Measurements from ENCODE around the gene CHMP1A.
A peak's percentile ranks its signal among the peaks of the same experiment; 100 is the strongest.

The CHMP1A gene

GRCh38 chr16:89660146-89660545 is 2.6 kb upstream of the CHMP1A start:
- no peak overlapping the region for H3K27ac ChIP-seq (ENCODE audit: low read depth, low read length)
- peaks cover 2% of the 10 kb centered on the region for H3K4me1 ChIP-seq (ENCODE audit: control insufficient read depth, low read depth, low read length)
- H4K5ac ChIP-seq (ENCODE audit: low read length) = no peak overlapping the region
- H4K8ac ChIP-seq (ENCODE audit: low read depth, low read length) = no peak overlapping the region
- H3K79me2 ChIP-seq (ENCODE audit: control insufficient read depth, insufficient read depth, low read length) = peaks cover 14% of the 10 kb centered on the region
- H3K18ac ChIP-seq (ENCODE audit: low read length) = no peak overlapping the region
- no peak overlapping the region for H3K23ac ChIP-seq (ENCODE audit: low read length)
- no peak overlapping the region for H3K56ac ChIP-seq (ENCODE audit: low read length)
- H2AK5ac ChIP-seq (ENCODE audit: low read length) = no peak overlapping the region
- no peak for DNase-seq
- no peak overlapping the region for H2BK120ac ChIP-seq (ENCODE audit: low read depth, low read length)
- no peaks in the 10 kb centered on the region for H3K27me3 ChIP-seq (ENCODE audit: insufficient read depth, low read length, poor library complexity)
- peaks cover 5% of the 10 kb centered on the region for H3K36me3 ChIP-seq (ENCODE audit: control insufficient read depth, insufficient read depth, low read length)
- peaks cover 9% of the 10 kb centered on the region for H3K79me1 ChIP-seq (ENCODE audit: low read length)
- H3K4me3 ChIP-seq (ENCODE audit: low read length) = no peak overlapping the region
- no peak overlapping the region for H3K4me2 ChIP-seq (ENCODE audit: low read length)
- H2BK15ac ChIP-seq (replicated peaks; ENCODE audit: low read depth) = no peak overlapping the region
- H2BK5ac ChIP-seq (ENCODE audit: low read length) = no peak overlapping the region
- H3K4ac ChIP-seq (ENCODE audit: low read depth, low read length) = no peak overlapping the region
- H3K9ac ChIP-seq (ENCODE audit: low read length) = no peak overlapping the region
- no CpG with 5 or more reads among the region's 7 CpGs for WGBS (ENCODE audit: extremely low coverage, insufficient coverage, low lambda C conversion rate)

DNA sequence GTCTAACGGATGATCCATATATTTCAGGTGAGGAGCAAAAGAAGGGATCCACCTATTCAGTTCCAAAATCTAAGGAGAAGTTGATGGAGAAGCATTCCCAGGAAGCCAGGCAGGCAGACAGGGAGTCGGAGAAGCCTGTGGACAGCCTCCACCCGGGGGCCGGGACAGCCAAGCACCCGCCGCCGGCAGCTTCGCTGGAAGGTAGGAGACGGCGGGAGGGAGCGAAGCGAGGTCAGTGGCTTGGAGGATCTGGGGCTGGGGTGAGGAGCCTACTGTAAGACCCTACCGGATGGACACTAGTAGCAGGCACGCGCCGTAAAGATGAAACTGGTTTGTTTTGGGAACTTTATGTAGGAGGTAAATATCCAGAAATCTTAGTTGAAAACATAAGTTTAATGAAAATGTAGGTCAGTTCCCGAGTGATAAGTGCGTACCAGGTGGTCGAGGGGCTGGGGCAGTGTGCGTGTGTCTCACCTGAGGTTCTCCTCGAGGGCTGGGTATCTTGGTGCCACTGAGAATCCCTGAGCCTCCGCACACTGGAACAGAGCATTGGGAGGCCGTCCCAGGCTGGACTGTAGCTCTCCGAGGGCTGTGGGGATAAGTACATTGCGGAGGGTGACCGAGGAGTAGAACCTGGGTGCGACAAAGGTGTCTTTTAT is 842 bp upstream of the CHMP1A start:
- Histone ChIP-seq H3K79me2 (ENCODE audit: control insufficient read depth, insufficient read depth, low read length) (peaks cover 19% of the 10 kb centered on the region), H3K9ac (ENCODE audit: low read length) (peak overlapping the region; percentile 92), H3K4me3 (ENCODE audit: low read length) (peak overlapping the region; percentile 95), H2AK5ac (ENCODE audit: low read length) (no peak overlapping the region), H4K5ac (ENCODE audit: low read length) (no peak overlapping the region), H4K8ac (ENCODE audit: low read depth, low read length) (no peak overlapping the region), H3K56ac (ENCODE audit: low read length) (peak overlapping the region; percentile 98), H2BK120ac (ENCODE audit: low read depth, low read length) (no peak overlapping the region), H3K4me2 (ENCODE audit: low read length) (peak overlapping the region; percentile 78), H3K36me3 (ENCODE audit: control insufficient read depth, insufficient read depth, low read length) (peaks cover 3% of the 10 kb centered on the region), H3K4ac (ENCODE audit: low read depth, low read length) (no peak overlapping the region), H2BK5ac (ENCODE audit: low read length) (no peak overlapping the region), H3K23ac (ENCODE audit: low read length) (peak overlapping the region; percentile 0), H3K27me3 (ENCODE audit: insufficient read depth, low read length, poor library complexity) (no peaks in the 10 kb centered on the region), H3K27ac (ENCODE audit: low read depth, low read length) (no peak overlapping the region), H3K79me1 (ENCODE audit: low read length) (peaks cover 18% of the 10 kb centered on the region), H3K4me1 (ENCODE audit: control insufficient read depth, low read depth, low read length) (peaks cover 2% of the 10 kb centered on the region), H3K18ac (ENCODE audit: low read length) (peak overlapping the region; percentile 5), H2BK15ac (replicated peaks; ENCODE audit: low read depth) (no peak overlapping the region)
- WGBS (ENCODE audit: extremely low coverage, insufficient coverage, low lambda C conversion rate) = no CpG with 5 or more reads among the region's 27 CpGs
- peak; percentile 29 for DNase-seq

GRCh38 chr16:89656435-89657121 is 930 bp downstream of the CHMP1A start:
- Histone ChIP-seq H3K27me3 (ENCODE audit: insufficient read depth, low read length, poor library complexity) (no peaks in the 10 kb centered on the region), H3K4me3 (ENCODE audit: low read length) (peak overlapping the region; percentile 81), H2AK5ac (ENCODE audit: low read length) (no peak overlapping the region), H2BK5ac (ENCODE audit: low read length) (no peak overlapping the region), H3K27ac (ENCODE audit: low read depth, low read length) (no peak overlapping the region), H3K4me1 (ENCODE audit: control insufficient read depth, low read depth, low read length) (peaks cover 2% of the 10 kb centered on the region), H3K23ac (ENCODE audit: low read length) (no peak overlapping the region), H3K36me3 (ENCODE audit: control insufficient read depth, insufficient read depth, low read length) (peaks cover 3% of the 10 kb centered on the region), H3K9ac (ENCODE audit: low read length) (peak overlapping the region; percentile 85), H2BK15ac (replicated peaks; ENCODE audit: low read depth) (no peak overlapping the region), H4K5ac (ENCODE audit: low read length) (no peak overlapping the region), H3K56ac (ENCODE audit: low read length) (peak overlapping the region; percentile 88), H3K4ac (ENCODE audit: low read depth, low read length) (no peak overlapping the region), H4K8ac (ENCODE audit: low read depth, low read length) (no peak overlapping the region), H3K79me1 (ENCODE audit: low read length) (peaks cover 20% of the 10 kb centered on the region), H3K18ac (ENCODE audit: low read length) (no peak overlapping the region), H3K4me2 (ENCODE audit: low read length) (peak overlapping the region; percentile 56), H3K79me2 (ENCODE audit: control insufficient read depth, insufficient read depth, low read length) (peaks cover 19% of the 10 kb centered on the region), H2BK120ac (ENCODE audit: low read depth, low read length) (no peak overlapping the region)
- WGBS (ENCODE audit: extremely low coverage, insufficient coverage, low lambda C conversion rate) = no CpG with 5 or more reads among the region's 32 CpGs
- DNase-seq = no peak

DNA sequence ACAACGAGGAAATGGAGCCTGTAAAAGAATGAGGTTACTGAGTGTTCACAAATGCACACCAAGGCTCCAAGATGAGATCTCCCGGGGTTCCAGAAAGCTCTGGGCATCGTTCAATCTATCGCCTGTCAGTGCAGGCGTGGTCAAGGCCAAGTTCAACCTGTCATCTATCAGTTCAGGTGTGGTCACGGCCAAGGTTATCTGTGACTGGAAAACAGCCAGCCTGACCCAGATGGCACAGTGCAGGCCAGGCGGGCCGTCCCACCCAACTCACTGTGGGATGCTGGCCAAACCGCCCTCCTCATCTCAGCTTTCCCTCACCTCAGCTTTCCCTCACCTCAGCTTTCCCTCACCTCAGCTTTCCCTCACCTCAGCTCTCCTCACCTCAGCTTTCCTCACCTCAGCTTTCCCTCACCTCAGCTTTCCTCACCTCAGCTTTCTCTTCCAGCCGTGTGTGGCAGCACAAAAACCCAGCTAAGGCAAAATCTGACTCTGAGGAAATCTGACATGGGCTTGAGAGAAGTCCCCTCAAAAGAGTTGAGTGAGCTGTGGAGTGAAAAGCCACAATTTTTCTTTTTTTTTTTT is 2.4 kb downstream of the CHMP1A start:
- DNase-seq = no peak
- Histone ChIP-seq H3K36me3 (ENCODE audit: control insufficient read depth, insufficient read depth, low read length) (peaks cover under 1% of the 10 kb centered on the region), H3K4ac (ENCODE audit: low read depth, low read length) (no peak overlapping the region), H4K8ac (ENCODE audit: low read depth, low read length) (no peak overlapping the region), H3K56ac (ENCODE audit: low read length) (no peak overlapping the region), H4K5ac (ENCODE audit: low read length) (no peak overlapping the region), H2AK5ac (ENCODE audit: low read length) (no peak overlapping the region), H3K4me1 (ENCODE audit: control insufficient read depth, low read depth, low read length) (peaks cover 2% of the 10 kb centered on the region), H3K18ac (ENCODE audit: low read length) (no peak overlapping the region), H3K27me3 (ENCODE audit: insufficient read depth, low read length, poor library complexity) (no peaks in the 10 kb centered on the region), H3K9ac (ENCODE audit: low read length) (no peak overlapping the region), H2BK120ac (ENCODE audit: low read depth, low read length) (no peak overlapping the region), H2BK5ac (ENCODE audit: low read length) (no peak overlapping the region), H3K79me1 (ENCODE audit: low read length) (peaks cover 22% of the 10 kb centered on the region), H3K23ac (ENCODE audit: low read length) (no peak overlapping the region), H3K4me2 (ENCODE audit: low read length) (no peak overlapping the region), H3K4me3 (ENCODE audit: low read length) (no peak overlapping the region), H3K27ac (ENCODE audit: low read depth, low read length) (no peak overlapping the region), H3K79me2 (ENCODE audit: control insufficient read depth, insufficient read depth, low read length) (peaks cover 19% of the 10 kb centered on the region), H2BK15ac (replicated peaks; ENCODE audit: low read depth) (no peak overlapping the region)
- WGBS (ENCODE audit: extremely low coverage, insufficient coverage, low lambda C conversion rate) = no CpG with 5 or more reads among the region's 10 CpGs

GRCh38 chr16:89653656-89654295 is 3.7 kb downstream of the CHMP1A start:
- H3K23ac ChIP-seq (ENCODE audit: low read length) = no peak overlapping the region
- no CpG with 5 or more reads among the region's 10 CpGs for WGBS (ENCODE audit: extremely low coverage, insufficient coverage, low lambda C conversion rate)
- H2AK5ac ChIP-seq (ENCODE audit: low read length) = no peak overlapping the region
- no peaks in the 10 kb centered on the region for H3K27me3 ChIP-seq (ENCODE audit: insufficient read depth, low read length, poor library complexity)
- no peak overlapping the region for H3K56ac ChIP-seq (ENCODE audit: low read length)
- no peak for DNase-seq
- no peak overlapping the region for H2BK120ac ChIP-seq (ENCODE audit: low read depth, low read length)
- peaks cover 19% of the 10 kb centered on the region for H3K79me2 ChIP-seq (ENCODE audit: control insufficient read depth, insufficient read depth, low read length)
- no peak overlapping the region for H4K5ac ChIP-seq (ENCODE audit: low read length)
- H3K79me1 ChIP-seq (ENCODE audit: low read length) = peaks cover 20% of the 10 kb centered on the region
- H2BK5ac ChIP-seq (ENCODE audit: low read length) = no peak overlapping the region
- H3K9ac ChIP-seq (ENCODE audit: low read length) = no peak overlapping the region
- H3K4ac ChIP-seq (ENCODE audit: low read depth, low read length) = no peak overlapping the region
- no peaks in the 10 kb centered on the region for H3K36me3 ChIP-seq (ENCODE audit: control insufficient read depth, insufficient read depth, low read length)
- peaks cover 2% of the 10 kb centered on the region for H3K4me1 ChIP-seq (ENCODE audit: control insufficient read depth, low read depth, low read length)
- H3K27ac ChIP-seq (ENCODE audit: low read depth, low read length) = no peak overlapping the region
- H3K4me3 ChIP-seq (ENCODE audit: low read length) = no peak overlapping the region
- H2BK15ac ChIP-seq (replicated peaks; ENCODE audit: low read depth) = no peak overlapping the region
- H3K4me2 ChIP-seq (ENCODE audit: low read length) = no peak overlapping the region
- no peak overlapping the region for H3K18ac ChIP-seq (ENCODE audit: low read length)
- no peak overlapping the region for H4K8ac ChIP-seq (ENCODE audit: low read depth, low read length)

Data from mesendoderm (in vitro differentiated cells).